Astrocyte of the spinal cord (primary cell): Measurements from ENCODE around the gene FLT3.
"Not testable (repeated sequence)": the region's sequence is repeated elsewhere in the genome, so short reads cannot be mapped to it uniquely, and the experiment has no call there.

Source experiments
- DNase-seq: peaks from one replicate; pipeline ENCODE4 v3.0.0; 2011; ENCODE audit warnings: low read depth, low spot score
- H3K4me3 ChIP-seq: 2 replicates; pipeline ENCODE4 v1.5.1; 2011; ENCODE audit warnings: low read depth, mild to moderate bottlenecking, low read length, moderate library complexity
- CTCF ChIP-seq: IDR thresholded peaks from 2 replicates; pipeline ENCODE4 v1.5.1; 2012; ENCODE audit warnings: low read depth, mild to moderate bottlenecking, low read length, inconsistent platforms
- in situ Hi-C: cut with HindIII; loops from 2 replicates; pipeline ENCODE4 v1.10.0; 2017; ENCODE audit warnings: low sequenced_read_pairs

The FLT3 gene

GRCh38 chr13:27967736-27968315 lies 132.6 kb downstream of the FLT3 start:
- no peak overlapping the region for H3K4me3 ChIP-seq
- TF ChIP-seq CTCF, result no peak
- in situ Hi-C loops, result no loop called here
- no peak for DNase-seq

GRCh38 chr13:27967203-27967735 lies 133.1 kb downstream of the FLT3 start:
- no peak overlapping the region for H3K4me3 ChIP-seq
- no peak for TF ChIP-seq CTCF
- DNase-seq, result no peak
- in situ Hi-C loops, result no loop called here

- H3K4me3 ChIP-seq, result no peak overlapping the region
- in situ Hi-C loops, result no loop called here
- TF ChIP-seq CTCF, result no peak
- no peak for DNase-seq
Observed at GRCh38 chr13:27966641-27967202, 133.7 kb downstream of the FLT3 start.

- in situ Hi-C loops, result no loop called here
- DNase-seq, result no peak
- no peak overlapping the region for H3K4me3 ChIP-seq
- no peak for TF ChIP-seq CTCF
Observed at GRCh38 chr13:27965740-27966640, 134.4 kb downstream of the FLT3 start.

- DNase-seq, result no peak
- in situ Hi-C loops, result no loop called here
- H3K4me3 ChIP-seq, result no peak overlapping the region
- TF ChIP-seq CTCF, result no peak
Observed at GRCh38 chr13:27965343-27965739, 135.0 kb downstream of the FLT3 start.

- in situ Hi-C loops, result no loop called here
- DNase-seq, result no peak
- H3K4me3 ChIP-seq, result no peak overlapping the region
- TF ChIP-seq CTCF, result no peak
Observed at GRCh38 chr13:27964741-27965323, 135.5 kb downstream of the FLT3 start.

GRCh38 chr13:27964206-27964605 lies 136.2 kb downstream of the FLT3 start:
- in situ Hi-C loops, DNase-seq, H3K4me3 ChIP-seq: not testable (repeated sequence)
